Left colon (tissue), 2 donors: ENCODE measurements around the gene LRRC46. TPM values are rescaled to one million over a fixed set of nuclear protein-coding genes. Genes with fewer than 3 reads are reported as not detected.

ENCODE experiments used
- ATAC-seq: fragments of 200-7000 bp; cut with Tn5 transposase; one replicate; pipeline ENCODE4 v1.9.1; 2020; ENCODE audit warnings: mild to moderate bottlenecking, moderate library complexity
- DNase-seq, 2 donors: peaks; one replicate each; pipeline ENCODE4 v3.0.0-alpha.2; 2020
- intact Hi-C, 2 donors: fragments of 100-400 bp; cut with DNase I in 1 of 2; cut with micrococcal nuclease in 1 of 2; formaldehyde crosslinking; loops; one replicate each; pipeline versions ENCODE4 v1.11.2 to v1.14.0; 2022; cut with DNase I, micrococcal nuclease
- total RNA-seq, 2 donors: library from RNA; stranded (reverse); fragmentation: NEBNext Ultra II Directional; extraction: Animal tissue kit (Norgen Biotek cat#: 25700); gene quantifications; one replicate each; pipeline ENCODE4 v1.2.1, GENCODE V29; 2021
- donor health status: DM: no; HTN: no; CAD: no.
- donor health status: DM: yes; HTN: yes; CAD: no.

The LRRC46 gene
- total RNA-seq, 2 donors from 2014 or later = 0.42 TPM; not detected in 1

DNA sequence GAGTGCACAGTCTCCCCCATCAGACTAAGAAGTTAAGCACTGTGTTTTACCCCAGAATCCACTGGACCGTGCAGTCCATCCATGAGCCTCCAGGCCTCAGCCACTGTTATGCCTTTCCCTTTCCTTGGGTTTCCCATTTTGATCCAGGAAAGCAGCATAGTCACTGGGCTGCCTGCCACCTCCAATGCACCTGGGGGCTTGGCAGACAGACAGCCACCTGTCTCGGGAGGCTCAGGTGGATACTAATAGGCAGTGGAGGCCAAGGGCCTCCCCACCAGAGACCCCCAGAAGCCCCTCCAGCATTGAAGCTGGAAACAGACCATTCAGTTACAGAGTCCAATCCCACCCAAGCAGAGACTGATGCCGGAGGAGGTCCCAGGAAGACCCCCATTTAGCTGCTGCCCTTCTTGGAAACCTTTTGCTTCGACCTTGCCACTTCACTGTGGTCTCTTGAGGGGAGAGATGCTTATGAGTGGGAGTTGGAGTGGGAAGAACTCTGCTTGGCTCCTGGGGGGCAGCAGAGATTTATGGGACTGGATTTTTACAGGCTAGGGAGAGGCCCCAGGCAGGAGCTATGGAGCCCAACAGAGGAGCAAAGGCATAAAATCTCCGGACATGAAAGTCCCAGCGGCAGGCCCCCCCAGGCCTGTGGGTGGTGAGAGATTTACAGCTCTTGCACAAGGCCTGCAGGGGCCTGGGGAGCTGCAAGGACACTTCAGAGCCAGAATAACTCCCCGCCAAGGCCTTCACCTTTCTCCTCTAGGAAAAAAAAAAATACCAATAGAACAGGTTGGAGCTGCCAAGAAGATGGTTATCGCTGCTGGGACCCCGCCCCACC, 52.3 kb downstream of the LRRC46 start:
- ATAC-seq = no peak
- DNase-seq = peak; percentile 63 to 78
- intact Hi-C loops = no loop called here

- no peak for DNase-seq
- intact Hi-C loops = no loop called here
- ATAC-seq = peak; percentile 63
Observed at GRCh38 chr17:47884427-47884740, 52.9 kb downstream of the LRRC46 start.

DNA sequence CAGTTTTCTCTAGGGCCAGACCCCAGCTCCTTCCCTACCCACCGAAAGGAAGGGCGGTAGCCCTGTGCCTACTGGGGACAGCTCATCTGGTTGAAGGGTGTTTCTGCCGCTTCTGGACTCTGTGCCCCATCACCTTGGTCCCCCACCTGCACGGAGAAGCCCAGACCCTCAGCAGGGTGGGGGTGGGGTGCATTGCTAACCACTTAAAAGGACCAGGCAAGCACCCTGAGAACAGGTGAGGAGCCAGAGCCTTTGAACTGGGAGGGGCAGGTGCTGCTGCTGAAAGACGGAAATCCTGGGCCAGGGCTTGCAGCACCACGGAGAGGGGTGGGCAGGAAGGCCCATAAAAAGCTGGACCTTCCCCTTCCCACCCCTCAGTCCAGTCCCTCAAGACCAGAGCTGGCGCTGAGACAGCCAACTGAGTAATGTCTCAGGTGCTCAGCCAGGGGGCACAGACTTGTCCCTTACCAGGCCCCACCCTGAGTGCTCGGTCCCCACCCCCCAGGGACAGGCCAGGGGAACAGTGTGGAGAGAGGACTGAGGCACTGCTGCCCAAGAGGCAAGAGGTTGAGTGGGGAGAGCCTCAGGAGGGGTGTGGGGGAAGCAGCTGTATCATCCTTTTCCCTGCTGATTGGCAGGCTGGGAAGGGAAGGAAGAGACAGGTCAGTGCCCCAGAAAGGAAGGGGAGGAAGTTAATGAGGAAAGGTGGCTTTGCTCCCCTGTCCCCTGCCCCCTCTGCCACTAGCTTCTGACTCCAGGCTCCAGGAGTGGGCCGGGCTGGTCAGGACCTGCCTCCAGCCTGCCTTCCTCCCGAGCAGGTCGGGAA, 53.6 kb downstream of the LRRC46 start:
- intact Hi-C loops = loop anchor here in 1 of 2 donors (5.0 kb wide), 1 partner anchor 43 kb away; the partner anchor contains the start of gene SCRN2
- DNase-seq (peak; percentile 61 to 85), ATAC-seq (peak; percentile 74)

Other genes with a start within 250 kb of the LRRC46 start
- gene KPNB1, start 181.8 kb upstream of the LRRC46 start, total RNA-seq = 100 to 1,000 TPM; 176 to 228 TPM
- gene TBKBP1, start 137.5 kb upstream of the LRRC46 start, total RNA-seq = 1 to 10 TPM; 1.5 to 3.8 TPM
- under 1 TPM; 0.34 to 0.56 TPM for gene TBX21, start 98.4 kb upstream of the LRRC46 start, total RNA-seq
- gene OSBPL7, start 9.9 kb upstream of the LRRC46 start, total RNA-seq = 10 to 100 TPM; 58.9 to 87.0 TPM
- gene MRPL10, start 129 bp upstream of the LRRC46 start, total RNA-seq = 10 to 100 TPM; 31.5 to 37.5 TPM
- gene SCRN2, start 9.6 kb downstream of the LRRC46 start, total RNA-seq = 10 to 100 TPM; 51.0 to 53.7 TPM
- gene SP6, start 19.5 kb downstream of the LRRC46 start, total RNA-seq = 10 to 100 TPM in 1 of 2 donors, 1 to 10 TPM in 1; 4.4 to 20.5 TPM
- 10 to 100 TPM; 21.7 to 22.3 TPM for gene SP2, start 64.6 kb downstream of the LRRC46 start, total RNA-seq
- gene PNPO, start 109.9 kb downstream of the LRRC46 start, total RNA-seq = 10 to 100 TPM; 24.9 to 26.0 TPM
- gene PRR15L, start 126.2 kb downstream of the LRRC46 start, total RNA-seq = 100 to 1,000 TPM; 237 to 279 TPM
- gene CDK5RAP3, start 139.4 kb downstream of the LRRC46 start, total RNA-seq = 100 to 1,000 TPM; 136 to 187 TPM
- 1 to 10 TPM; 7.1 to 8.7 TPM for gene COPZ2, start 206.1 kb downstream of the LRRC46 start, total RNA-seq
- gene NFE2L1, start 216.7 kb downstream of the LRRC46 start, total RNA-seq = 100 to 1,000 TPM; 223 to 245 TPM